ENCODE measurements around the gene CACHD1.

Gene CACHD1

GRCh38 chr1:64489707-64490106 lies 19.8 kb downstream of the CACHD1 start:
- no peak for TF ChIP-seq CTCF (IDR thresholded peaks at IDR 0.05; ENCODE audit: control insufficient read depth, insufficient read depth, low read depth, low read length, missing control alignments)
- no peak overlapping the region for H3K4me3 ChIP-seq (ENCODE audit: control insufficient read depth, low read depth, low read length)
- no peak for DNase-seq (ENCODE audit: low read depth)

GRCh38 chr1:64490213-64490818 lies 20.4 kb downstream of the CACHD1 start:
- DNase-seq (ENCODE audit: low read depth) = no peak
- H3K4me3 ChIP-seq (ENCODE audit: control insufficient read depth, low read depth, low read length) = no peak overlapping the region
- no peak for TF ChIP-seq CTCF (IDR thresholded peaks at IDR 0.05; ENCODE audit: control insufficient read depth, insufficient read depth, low read depth, low read length, missing control alignments)

- no peak for TF ChIP-seq CTCF (IDR thresholded peaks at IDR 0.05; ENCODE audit: control insufficient read depth, insufficient read depth, low read depth, low read length, missing control alignments)
- DNase-seq (ENCODE audit: low read depth) = no peak
- no peak overlapping the region for H3K4me3 ChIP-seq (ENCODE audit: control insufficient read depth, low read depth, low read length)
These were observed 22.5 kb downstream of the CACHD1 start for GRCh38 chr1:64492424-64492823.

- no peak for DNase-seq (ENCODE audit: low read depth)
- no peak overlapping the region for H3K4me3 ChIP-seq (ENCODE audit: control insufficient read depth, low read depth, low read length)
- no peak for TF ChIP-seq CTCF (IDR thresholded peaks at IDR 0.05; ENCODE audit: control insufficient read depth, insufficient read depth, low read depth, low read length, missing control alignments)
These were observed 23.9 kb downstream of the CACHD1 start for GRCh38 chr1:64493831-64494230.

GRCh38 chr1:64494659-64495058 lies 24.7 kb downstream of the CACHD1 start:
- no peak for TF ChIP-seq CTCF (IDR thresholded peaks at IDR 0.05; ENCODE audit: control insufficient read depth, insufficient read depth, low read depth, low read length, missing control alignments)
- no peak for DNase-seq (ENCODE audit: low read depth)
- H3K4me3 ChIP-seq (ENCODE audit: control insufficient read depth, low read depth, low read length) = no peak overlapping the region

GRCh38 chr1:64495878-64496277 lies 25.9 kb downstream of the CACHD1 start:
- H3K4me3 ChIP-seq (ENCODE audit: control insufficient read depth, low read depth, low read length) = no peak overlapping the region
- no peak for TF ChIP-seq CTCF (IDR thresholded peaks at IDR 0.05; ENCODE audit: control insufficient read depth, insufficient read depth, low read depth, low read length, missing control alignments)
- no peak for DNase-seq (ENCODE audit: low read depth)

- no peak overlapping the region for H3K4me3 ChIP-seq (ENCODE audit: control insufficient read depth, low read depth, low read length)
- TF ChIP-seq CTCF (IDR thresholded peaks at IDR 0.05; ENCODE audit: control insufficient read depth, insufficient read depth, low read depth, low read length, missing control alignments) = no peak
- DNase-seq (ENCODE audit: low read depth) = no peak
These were observed 26.7 kb downstream of the CACHD1 start for GRCh38 chr1:64496606-64497005.

Data from AG09309 (cell line).